Ammon's horn (tissue), 1 donor: ENCODE results near the gene VKORC1L1.
A peak's percentile ranks its signal among the peaks of the same experiment; 100 is the strongest.
"Not testable (repeated sequence)": the region's sequence is repeated elsewhere in the genome, so short reads cannot be mapped to it uniquely, and the experiment has no call there.

ENCODE experiments used
- DNase-seq: peaks from one replicate; pipeline ENCODE4 v3.0.0-alpha.2; 2016; ENCODE audit warnings: low spot score

VKORC1L1 gene

DNA sequence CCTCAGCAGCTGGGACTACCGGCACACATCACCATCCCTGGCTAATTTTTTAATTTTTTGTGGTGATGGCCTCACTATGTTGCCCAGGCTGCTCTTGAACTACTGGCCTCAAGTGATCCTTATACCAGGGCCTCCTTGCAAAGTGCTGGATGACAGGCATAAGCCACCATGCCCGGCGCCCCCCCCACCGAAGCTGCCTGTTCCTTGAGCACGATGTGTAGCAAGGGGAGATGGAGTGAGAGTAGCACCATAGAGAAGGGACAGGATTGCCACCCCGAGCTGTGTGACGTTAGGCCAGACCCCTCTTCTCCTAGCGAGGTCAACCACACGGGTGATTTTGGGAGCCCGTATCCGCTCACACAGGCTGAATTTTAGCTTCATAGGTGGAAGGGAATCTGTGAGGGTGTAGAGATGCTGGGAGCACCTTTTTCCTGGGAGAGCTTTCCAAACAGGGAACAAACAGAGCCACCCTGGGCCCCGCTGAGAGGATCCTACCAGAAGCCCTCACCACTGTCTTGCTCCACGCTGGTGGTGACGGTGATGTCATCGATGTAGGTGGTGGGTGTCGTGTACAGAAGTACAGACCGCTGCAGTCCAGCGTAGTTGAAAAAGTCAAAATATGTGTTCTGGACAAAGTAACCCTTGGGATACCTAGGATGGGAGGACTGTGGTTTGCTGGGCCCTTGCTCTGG is 106.2 kb downstream of the VKORC1L1 start:
- no peak for DNase-seq

DNA sequence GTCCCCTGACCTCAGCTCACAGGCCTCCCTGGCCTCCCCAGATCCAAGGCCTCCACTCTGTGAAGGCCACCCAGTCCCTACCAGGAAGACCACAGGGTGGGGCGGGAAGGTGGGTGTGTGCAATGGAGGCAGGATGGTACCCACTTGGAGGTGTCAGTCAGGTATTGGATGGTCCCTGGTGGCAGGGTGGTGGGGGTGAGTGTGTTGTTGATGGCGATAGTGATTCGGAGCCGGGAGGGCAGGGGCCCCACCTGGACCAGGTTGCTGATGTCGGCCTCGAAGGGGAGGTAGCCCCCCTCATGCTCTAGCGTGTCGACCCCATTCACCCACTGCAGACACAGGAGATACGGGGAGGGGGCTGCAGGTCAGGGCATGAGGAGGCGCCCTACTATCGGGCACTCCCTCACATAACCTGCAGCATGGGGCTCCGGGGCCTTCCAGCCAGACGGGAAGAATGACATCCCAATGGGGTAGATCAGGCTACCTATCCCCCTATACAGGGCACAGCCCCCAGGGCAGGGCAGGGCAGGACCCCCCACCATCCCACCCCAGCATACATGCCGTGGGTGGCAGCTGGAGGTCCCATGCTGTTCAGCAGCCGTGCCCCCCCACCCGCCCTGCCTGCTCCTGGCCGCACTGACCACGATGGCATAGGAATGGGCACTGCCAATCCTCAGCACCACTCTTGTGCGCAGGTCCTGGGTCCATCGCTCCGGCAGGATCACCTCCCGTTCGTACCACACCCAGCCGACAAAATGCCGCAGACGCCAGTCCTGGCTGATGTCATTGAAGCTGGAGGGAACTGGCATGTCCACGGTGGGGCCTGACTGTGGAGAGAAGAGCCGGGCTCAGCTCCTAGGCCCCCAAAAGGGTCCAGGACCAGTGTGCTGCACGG is 107.0 kb downstream of the VKORC1L1 start:
- no peak for DNase-seq

DNA sequence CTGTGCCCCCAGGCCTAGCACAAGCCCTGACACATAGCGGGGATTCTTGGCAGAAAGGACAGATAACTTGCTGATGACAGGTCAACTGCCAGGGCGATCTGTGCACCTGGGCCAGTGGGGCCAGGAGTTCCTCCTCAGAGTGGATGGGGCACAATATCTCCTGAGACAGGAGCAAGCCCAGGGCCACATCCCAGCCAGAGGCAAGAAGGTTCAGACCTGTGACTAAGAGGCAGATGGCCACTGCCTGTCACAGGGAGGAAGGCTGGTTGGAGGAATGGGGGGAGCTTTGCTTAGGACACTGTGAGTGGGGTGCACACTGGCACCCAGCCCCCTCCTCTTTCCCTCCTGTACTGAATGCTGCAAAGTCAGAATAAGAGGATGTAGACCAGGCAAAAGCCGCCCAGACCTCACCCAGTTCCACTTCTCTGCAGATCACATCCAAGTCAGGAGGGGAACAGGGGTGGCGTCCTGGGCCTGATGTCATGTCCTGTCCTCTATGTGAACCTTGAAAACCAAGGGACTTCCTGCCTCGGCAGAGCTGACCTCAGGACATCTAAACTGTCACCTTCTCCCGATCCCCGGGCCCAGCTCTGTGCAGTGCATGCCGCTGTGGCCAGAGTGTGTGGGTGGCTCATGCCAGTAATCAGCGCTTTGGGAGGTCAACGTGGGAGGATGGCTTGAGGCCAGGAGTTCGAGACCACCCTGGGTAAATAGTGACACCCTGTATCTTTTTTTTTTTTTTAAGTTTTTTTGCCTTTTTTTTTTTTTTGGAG is 107.8 kb downstream of the VKORC1L1 start:
- DNase-seq: peak; percentile 50

DNA sequence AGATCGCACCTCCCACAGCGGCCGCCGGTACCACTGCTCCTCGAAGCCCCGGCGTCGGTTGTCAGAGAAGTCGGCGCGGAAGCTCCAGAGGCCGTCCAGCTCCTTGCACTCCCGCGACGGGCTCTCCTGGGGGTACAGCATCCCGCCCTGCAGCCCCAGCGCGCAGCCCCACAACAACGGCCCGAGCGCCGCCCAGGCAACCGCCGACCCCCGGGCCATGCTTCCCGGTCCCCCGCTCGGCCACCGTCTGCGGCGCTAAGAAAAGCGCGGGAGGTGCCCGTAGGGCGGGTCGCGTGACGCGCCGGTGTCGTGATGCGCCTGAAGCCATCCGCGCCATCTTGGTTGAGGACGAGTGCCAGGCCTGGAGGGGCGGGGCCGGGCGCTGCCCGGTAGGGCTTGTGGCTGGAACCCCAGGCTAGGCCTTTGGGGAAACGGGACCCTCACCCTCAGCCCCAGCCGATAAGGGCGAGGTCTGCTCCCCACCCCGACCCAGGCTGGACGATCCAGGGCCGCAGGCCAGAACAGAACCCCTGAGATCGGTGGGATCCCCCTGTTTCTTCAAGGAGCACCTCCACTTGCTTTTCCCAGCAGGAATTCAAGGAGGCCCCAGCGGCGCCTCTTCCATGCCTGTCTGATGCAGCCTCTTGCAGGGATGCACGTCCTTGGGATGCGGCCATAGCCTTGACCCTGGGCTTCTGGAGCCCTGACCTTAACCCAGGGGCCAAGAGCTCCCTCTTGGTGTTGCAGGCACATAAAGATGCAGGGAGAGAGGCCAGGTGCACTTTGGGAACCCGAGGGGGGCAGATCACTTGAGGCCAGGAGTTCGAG is 109.3 kb downstream of the VKORC1L1 start, which contains the start of gene GUSB:
TSS of gene GUSB (minus strand) at position 249 of the 828 bp plus-strand sequence. CDS start at position 219, 30 bp downstream.
- DNase-seq: peak; percentile 95

DNA sequence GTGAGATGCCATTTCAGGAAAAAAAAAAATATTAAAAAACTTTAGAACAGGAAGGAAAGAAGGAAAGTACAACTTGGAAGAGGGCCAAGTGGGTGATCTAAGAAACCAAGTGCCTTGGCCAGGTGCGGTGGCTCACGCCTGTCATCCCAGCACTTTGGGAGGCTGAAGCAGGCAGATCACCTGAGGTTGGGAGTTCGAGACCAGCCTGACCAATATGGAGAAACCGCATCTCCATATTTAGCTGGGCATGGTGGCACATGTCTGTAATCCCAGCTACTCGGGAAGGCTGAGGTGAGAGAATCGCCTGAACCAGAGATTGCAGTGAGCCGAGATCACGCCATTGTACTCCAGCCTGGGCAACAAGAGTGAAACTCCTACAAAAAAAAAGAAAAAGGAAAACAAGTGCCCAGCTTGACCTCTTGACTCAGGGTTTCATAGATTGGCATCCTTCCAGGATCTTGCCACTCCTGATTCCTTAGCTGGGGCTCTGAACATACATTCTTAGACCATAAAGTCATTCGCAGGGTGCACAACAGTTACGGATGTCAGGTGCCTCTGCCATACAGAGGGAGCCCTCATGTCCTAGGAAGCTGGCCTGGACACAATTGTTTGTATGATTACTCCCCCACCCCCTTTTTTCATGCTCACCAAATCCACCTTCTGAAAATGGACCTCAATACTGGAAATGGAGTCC is 111.2 kb downstream of the VKORC1L1 start:
- DNase-seq: no peak

DNA sequence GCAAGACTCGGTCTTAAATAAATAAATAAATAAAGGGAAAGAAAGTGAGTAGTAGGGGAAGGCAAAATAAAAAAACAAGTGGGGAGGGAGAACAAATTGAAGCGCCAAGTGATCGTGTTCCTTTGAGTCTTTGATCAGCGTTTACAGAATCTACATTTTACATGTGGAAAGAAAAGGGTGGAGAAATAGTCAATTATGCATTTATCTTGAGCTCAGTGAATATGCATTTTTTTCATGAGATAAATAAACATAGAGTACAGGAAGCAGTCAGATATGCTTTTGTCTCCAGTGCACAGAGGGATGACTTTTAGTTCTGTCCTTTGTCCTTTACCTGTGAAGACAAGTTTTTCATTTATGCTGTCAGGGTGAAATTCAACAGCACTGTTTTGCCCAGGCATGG is 115.2 kb downstream of the VKORC1L1 start:
- DNase-seq: no peak

DNA sequence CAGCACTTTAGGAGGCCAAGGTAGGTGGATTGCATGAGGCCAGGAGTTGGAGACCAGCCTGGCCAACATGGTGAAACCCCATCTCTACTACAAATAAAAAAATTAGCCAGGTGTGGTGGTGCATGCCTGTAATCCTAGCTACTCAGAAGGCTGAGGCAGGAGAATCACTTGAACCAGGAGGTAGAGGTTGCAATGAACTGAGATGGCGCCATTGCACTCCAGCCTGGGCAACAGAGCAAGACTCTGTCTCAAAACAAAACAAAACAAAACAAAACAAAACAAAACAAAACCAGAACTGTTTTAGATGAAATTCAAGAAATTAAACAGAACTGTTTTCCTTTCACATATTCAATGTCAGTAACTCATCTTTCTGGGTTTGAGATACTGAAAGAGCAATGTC is 115.6 kb downstream of the VKORC1L1 start:
- DNase-seq: not testable (repeated sequence)

DNA sequence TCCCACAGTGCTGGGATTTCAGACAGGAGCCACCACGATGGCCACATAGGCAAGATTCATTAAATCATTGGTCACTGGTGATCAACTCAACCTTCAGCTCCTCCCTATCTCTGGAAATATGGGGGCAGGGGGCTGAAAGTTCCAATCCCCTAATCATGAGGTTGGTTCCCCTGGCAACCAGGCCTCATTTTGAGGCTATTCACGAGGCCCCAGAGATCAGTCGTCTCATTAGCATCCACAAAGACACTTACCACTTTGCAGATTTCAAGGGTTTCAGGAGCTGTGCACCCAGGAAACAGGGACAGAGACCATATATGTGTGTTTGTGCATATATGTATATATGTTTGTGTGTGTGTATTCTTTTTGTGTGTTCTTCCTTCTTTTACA is 116.8 kb downstream of the VKORC1L1 start:
- DNase-seq: no peak

DNA sequence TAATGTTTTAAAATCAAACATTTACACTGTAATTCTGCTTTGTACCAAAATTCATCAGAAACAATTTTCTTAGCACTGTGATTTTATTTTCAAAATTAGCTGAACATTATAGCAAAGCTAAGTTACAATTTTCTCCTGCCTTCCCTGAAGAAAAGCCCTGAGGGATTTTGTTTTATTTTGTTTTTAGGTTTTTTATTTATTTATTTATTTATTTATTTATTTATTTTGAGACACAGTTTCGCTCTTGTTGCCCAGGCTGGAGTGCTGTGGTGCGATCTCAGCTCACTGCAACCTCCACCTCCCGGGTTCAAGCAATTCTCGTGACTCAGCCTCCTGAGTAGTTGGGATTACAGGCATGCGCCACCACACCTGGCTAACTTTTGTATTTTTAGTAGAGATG is 119.0 kb downstream of the VKORC1L1 start:
- DNase-seq: not testable (repeated sequence)

DNA sequence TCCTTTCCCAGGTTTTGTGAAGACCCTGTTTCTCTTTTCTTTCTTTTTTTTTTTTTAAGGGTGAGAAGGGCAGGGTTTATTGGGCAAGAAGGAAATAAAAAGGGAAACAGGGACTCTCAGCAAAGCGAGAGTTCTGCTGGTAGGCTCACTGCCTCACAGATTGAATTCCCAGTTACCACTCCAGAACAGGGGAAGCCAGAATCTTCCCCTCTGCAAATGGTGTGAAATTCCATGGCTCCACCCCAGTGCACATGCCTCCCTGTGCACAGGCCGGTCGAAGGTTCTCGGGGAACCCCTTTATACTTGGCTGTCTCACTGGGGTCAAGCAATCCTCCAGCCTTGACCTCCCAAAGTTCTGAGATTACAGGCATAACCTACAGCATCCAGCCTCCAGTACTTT is 119.7 kb downstream of the VKORC1L1 start:
- no peak for DNase-seq

DNA sequence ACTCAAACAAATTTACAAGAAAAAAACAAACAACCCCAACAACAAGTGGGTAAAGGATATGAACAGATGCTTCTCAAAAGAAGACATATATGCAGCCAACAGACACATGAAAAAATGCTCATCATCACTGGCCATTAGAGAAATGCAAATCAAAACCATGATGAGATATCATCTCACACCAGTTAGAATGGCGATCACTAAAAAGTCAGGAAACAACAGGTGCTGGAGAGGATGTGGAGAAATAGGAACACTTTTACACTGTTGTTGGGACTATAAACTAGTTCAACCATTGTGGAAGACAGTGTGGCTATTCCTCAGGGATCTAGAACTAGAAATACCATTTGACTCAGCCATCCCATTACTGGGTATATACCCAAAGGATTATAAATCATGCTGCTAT is 122.1 kb downstream of the VKORC1L1 start:
- DNase-seq: not testable (repeated sequence)

DNA sequence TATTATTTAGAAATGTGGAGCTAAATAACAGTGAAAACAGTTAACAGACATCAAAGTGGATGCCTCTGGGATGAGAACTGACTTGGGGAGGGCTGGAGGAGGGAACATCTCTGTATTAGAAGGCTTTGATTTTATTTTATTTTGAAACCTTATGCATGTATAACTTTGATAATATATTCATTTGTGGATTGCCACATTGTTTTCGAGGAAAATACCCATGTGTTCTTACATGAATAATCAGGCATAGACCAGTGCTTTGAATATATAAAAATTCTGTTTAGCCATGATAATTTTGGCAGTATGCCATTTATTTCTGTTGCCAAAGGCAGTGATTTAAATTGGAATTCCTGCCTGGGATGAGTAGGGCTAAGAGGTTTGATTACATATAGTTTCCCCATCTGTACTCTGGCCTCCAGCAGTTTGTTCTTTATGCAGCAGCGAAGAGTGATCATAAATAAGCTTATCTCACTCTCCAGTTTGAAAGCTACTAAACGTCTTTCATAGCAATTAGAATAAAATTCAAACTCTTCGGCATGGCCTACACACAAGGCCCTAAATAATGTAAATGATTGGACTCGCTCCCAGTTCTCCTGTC is 128.0 kb downstream of the VKORC1L1 start:
- DNase-seq: not testable (repeated sequence)

DNA sequence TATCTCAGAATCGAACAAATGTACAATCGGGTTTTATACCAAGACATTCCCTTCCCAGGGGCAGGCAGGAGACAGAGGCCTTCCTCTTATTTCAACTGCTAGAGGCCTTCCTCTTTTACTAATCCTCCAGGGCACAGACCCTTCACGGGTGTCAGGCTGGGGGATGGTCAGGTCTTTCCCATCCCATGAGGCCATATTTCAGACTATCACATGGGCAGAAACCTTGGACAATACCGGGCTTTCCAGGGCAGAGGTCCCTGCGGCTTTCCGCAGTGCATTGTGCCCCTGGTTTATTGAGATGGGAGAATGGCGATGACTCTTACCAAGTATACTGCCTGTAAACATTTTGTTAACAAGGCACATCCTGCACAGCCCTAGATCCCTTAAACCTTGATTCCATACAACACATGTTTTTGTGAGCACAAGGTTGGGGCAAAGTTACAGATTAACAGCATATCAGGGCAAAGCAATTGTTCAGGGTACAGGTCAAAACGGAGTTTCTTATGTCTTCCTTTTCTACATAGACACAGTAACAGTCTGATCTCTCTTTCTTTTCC is 132.3 kb downstream of the VKORC1L1 start:
- not testable (repeated sequence) for DNase-seq

DNA sequence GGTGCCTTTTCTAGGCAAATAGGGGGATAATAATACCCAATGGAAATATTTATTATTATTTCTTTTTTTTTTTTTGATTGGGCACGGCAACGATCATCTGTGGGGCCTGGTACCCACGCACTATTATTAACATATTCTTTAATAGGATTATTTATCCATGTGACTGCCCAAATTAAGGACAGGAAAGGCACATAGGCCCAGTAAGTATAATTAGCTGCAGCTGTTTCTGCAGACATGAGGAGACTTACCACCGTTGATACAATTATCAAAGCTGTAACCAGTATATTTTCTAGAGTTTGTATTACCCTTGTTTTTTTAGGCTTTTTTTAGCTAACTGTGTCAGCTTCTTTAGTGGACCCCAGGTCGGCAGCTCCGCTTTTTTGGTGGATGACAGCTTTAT is 134.4 kb downstream of the VKORC1L1 start:
- DNase-seq: no peak
